Endothelial cell of umbilical vein (primary cell): ENCODE measurements around the gene SCGN.

ENCODE experiments used
- CTCF ChIP-seq, 2 donors: IDR thresholded peaks; 1 replicate in 1 of 2; 2 replicates in 1 of 2; pipeline ENCODE4 v1.5.1; 2011; ENCODE audit warnings: low read length in 2 of 2, mild to moderate bottlenecking in 2 of 2, moderate library complexity in 2 of 2, control low read depth in 1 of 2, inconsistent platforms in 1 of 2, low read depth in 1 of 2; ENCODE audit not compliant: insufficient read depth in 1 of 2; ENCODE audit errors: extremely low read depth in 1 of 2
- EZH2 ChIP-seq: IDR thresholded peaks from 2 replicates; pipeline ENCODE4 v1.6.1; 2012; ENCODE audit warnings: borderline replicate concordance, low read depth, mild to moderate bottlenecking, moderate library complexity, low read length, inconsistent platforms; ENCODE audit not compliant: severe bottlenecking
- FOS ChIP-seq: IDR thresholded peaks from 2 replicates; pipeline ENCODE4 v1.6.1; 2011; ENCODE audit warnings: mild to moderate bottlenecking, low read length, moderate library complexity, borderline replicate concordance; ENCODE audit not compliant: insufficient read depth
- GATA2 ChIP-seq: IDR thresholded peaks from 2 replicates; pipeline ENCODE4 v1.7.0; 2011; ENCODE audit warnings: low read depth, mild to moderate bottlenecking, moderate library complexity, mixed read lengths, low read length; ENCODE audit not compliant: insufficient read length, insufficient read depth
- JUN ChIP-seq: IDR thresholded peaks from 2 replicates; pipeline ENCODE4 v1.6.1; 2011; ENCODE audit warnings: borderline replicate concordance, low read depth; ENCODE audit not compliant: insufficient read length, insufficient read depth
- MAX ChIP-seq: IDR thresholded peaks from 2 replicates; pipeline ENCODE4 v1.6.1; 2011; ENCODE audit not compliant: insufficient read depth, insufficient read length
- MYC ChIP-seq: IDR thresholded peaks from one replicate; pipeline ENCODE4 v1.6.1; 2011; ENCODE audit warnings: mild to moderate bottlenecking, low read depth, low read length
- POLR2A ChIP-seq: IDR thresholded peaks from 2 replicates; pipeline ENCODE4 v1.6.1; 2012; ENCODE audit warnings: low read depth, mild to moderate bottlenecking, control low read depth, low read length
- POLR2AphosphoS5 ChIP-seq: IDR thresholded peaks from 2 replicates; pipeline ENCODE4 v1.6.1; 2012; ENCODE audit warnings: low read depth, mild to moderate bottlenecking, control low read depth, low read length, moderate library complexity; ENCODE audit not compliant: insufficient read depth

- no peak for TF ChIP-seq POLR2A
- no peak for TF ChIP-seq CTCF (IDR thresholded peaks at IDR 0.05; ENCODE audit: extremely low read depth in 1 of 2, insufficient read depth in 1 of 2, low read depth in 1 of 2, low read length in 2 of 2)
- no peak for TF ChIP-seq POLR2AphosphoS5
- TF ChIP-seq GATA2 = no peak
- TF ChIP-seq JUN = no peak
- TF ChIP-seq EZH2 = no peak
- no peak for TF ChIP-seq MYC
- no peak for TF ChIP-seq MAX
- no peak for TF ChIP-seq FOS
These were observed 2.4 kb upstream of the SCGN start for GRCh38 chr6:25649611-25650010.
